Left lung (tissue), 10 donors: Measurements from ENCODE around the gene L3MBTL1. TPM values are rescaled to one million over a fixed set of nuclear protein-coding genes. Genes with fewer than 3 reads are reported as not detected.

ENCODE experiments used
- ATAC-seq: fragments of 200-7000 bp; cut with Tn5 transposase; one replicate; pipeline ENCODE4 v1.9.1; 2020; ENCODE audit warnings: moderate library complexity
- DNase-seq, 4 donors: peaks; one replicate each; pipeline ENCODE4 v3.0.0-alpha.2; 2013 to 2020
- H3K27ac ChIP-seq, 2 donors: fragments of 200-600 bp; sonication (generic) in 1 of 2; one replicate each; pipeline versions ENCODE4 v1.5.0 to v1.8.0; 2020 to 2021
- H3K27me3 ChIP-seq, 2 donors: fragments of 200-600 bp; sonication (generic) in 1 of 2; one replicate each; pipeline versions ENCODE4 v1.5.0 to v1.8.0; 2020 to 2021
- H3K36me3 ChIP-seq, 2 donors: fragments of 200-600 bp; sonication (generic) in 1 of 2; one replicate each; pipeline versions ENCODE4 v1.5.0 to v1.8.0; 2020 to 2021
- H3K4me1 ChIP-seq, 2 donors: fragments of 200-600 bp; one replicate each; pipeline ENCODE4 v1.8.0; 2021
- H3K4me3 ChIP-seq, 2 donors: fragments of 200-600 bp; sonication (generic) in 1 of 2; one replicate each; pipeline versions ENCODE4 v1.5.0 to v1.8.0; 2020 to 2021; ENCODE audit warnings: mild to moderate bottlenecking in 1 of 2
- H3K9me3 ChIP-seq, 2 donors: fragments of 200-600 bp; sonication (generic) in 1 of 2; one replicate each; pipeline versions ENCODE4 v1.5.0 to v1.8.0; 2020 to 2021
- intact Hi-C, 2 donors: fragments of 100-400 bp; cut with DNase I; formaldehyde crosslinking; loops; one replicate each; pipeline versions ENCODE4 v1.11.2 to v1.14.2; 2022
- polyA plus RNA-seq, 6 donors: library from polyadenylated mRNA; unstranded; fragments of 120-200 nt; gene quantifications; one replicate each; pipeline ENCODE4 v1.2.1, GENCODE V29; 2013; ENCODE audit not compliant: insufficient read length in 6 of 6
- total RNA-seq, 2 donors: library from RNA; stranded (reverse); fragmentation: NEBNext Ultra II Directional; extraction: Animal tissue kit (Norgen Biotek cat#: 25700); gene quantifications; one replicate each; pipeline ENCODE4 v1.2.1, GENCODE V29; 2021
- TF ChIP-seq, protein P1 (sequence below), 2 donors: fragments of 200-600 bp; sonication (generic) in 1 of 2; IDR thresholded peaks; one replicate each; pipeline versions ENCODE4 v1.5.0 to v1.8.0; 2021; ENCODE audit warnings: antibody characterized with exemption in 2 of 2
- donor health status: DM: no; HTN: yes; CAD: no.
- donor health status: DM: no; HTN: no; CAD: no.

L3MBTL1 gene
- total and polyA plus RNA-seq, 8 donors, result 8.1 to 25.4 (median 19.7) TPM

DNA sequence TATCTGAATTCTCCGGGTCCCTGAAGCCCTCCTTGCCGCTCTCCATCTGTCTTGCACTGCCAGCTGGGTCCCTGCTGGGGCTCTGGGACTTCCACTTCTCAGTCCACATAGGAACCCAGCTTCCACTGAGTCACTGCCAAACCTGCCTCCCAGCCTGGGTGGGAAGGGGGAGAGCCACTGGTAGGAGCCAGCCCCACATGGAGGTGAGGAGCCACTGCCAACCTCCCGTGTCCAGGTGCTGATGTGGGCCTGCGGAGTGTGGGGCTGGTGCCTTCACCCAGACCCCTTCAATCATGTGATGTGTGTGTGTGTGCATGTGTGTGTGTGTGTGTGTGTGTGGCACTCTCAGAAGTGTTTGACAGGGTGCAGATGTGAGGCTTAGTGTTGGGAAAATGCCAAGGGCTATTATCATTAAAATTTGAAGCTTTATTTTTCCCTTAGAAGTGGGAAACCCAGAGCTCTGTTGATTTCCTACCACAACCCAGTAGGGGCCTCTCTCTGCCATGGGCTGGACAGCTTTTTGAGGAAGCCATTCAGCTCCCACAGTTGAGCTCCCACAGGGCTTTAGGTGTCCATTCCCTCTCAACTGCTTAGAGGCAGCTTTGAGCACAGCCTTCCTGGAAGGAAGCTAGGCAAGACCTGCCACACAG, 42.0 kb downstream of the L3MBTL1 start:
- no peaks in the 10 kb centered on the region for H3K27me3 ChIP-seq
- no peak for DNase-seq
- TF ChIP-seq, protein P1, sequence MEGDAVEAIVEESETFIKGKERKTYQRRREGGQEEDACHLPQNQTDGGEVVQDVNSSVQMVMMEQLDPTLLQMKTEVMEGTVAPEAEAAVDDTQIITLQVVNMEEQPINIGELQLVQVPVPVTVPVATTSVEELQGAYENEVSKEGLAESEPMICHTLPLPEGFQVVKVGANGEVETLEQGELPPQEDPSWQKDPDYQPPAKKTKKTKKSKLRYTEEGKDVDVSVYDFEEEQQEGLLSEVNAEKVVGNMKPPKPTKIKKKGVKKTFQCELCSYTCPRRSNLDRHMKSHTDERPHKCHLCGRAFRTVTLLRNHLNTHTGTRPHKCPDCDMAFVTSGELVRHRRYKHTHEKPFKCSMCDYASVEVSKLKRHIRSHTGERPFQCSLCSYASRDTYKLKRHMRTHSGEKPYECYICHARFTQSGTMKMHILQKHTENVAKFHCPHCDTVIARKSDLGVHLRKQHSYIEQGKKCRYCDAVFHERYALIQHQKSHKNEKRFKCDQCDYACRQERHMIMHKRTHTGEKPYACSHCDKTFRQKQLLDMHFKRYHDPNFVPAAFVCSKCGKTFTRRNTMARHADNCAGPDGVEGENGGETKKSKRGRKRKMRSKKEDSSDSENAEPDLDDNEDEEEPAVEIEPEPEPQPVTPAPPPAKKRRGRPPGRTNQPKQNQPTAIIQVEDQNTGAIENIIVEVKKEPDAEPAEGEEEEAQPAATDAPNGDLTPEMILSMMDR (IDR thresholded peaks at IDR 0.05), result no peak
- ATAC-seq, result no peak
- H3K4me3 ChIP-seq, result no peak overlapping the region
- peaks cover 0 to 5% of the 10 kb centered on the region in 2 donors for H3K9me3 ChIP-seq
- no peak overlapping the region for H3K27ac ChIP-seq
- intact Hi-C loops, result no loop called here
- H3K4me1 ChIP-seq, result no peaks in the 10 kb centered on the region
- no peaks in the 10 kb centered on the region for H3K36me3 ChIP-seq

DNA sequence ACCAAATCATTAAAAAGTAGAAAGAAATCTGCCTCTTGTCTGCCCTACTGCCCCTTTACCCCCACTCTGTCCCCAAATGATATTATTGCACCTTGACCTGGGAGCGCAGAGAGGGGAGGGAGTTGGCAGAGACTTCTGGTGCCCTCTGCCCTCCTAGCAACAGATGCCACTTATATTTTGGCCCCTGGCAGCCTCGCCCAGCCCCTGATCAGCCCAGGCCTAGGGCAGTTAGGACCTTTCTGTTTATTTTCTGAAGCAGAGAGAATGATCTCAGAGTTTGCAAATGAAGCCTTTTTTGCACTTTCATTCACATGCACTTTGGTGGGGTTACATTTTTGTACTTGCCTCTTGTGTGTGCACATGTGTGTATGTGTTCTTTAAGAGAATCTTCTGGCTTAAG, 43.0 kb downstream of the L3MBTL1 start:
- H3K36me3 ChIP-seq, result no peaks in the 10 kb centered on the region
- H3K27me3 ChIP-seq, result no peaks in the 10 kb centered on the region
- DNase-seq, result no peak
- no peak overlapping the region for H3K27ac ChIP-seq
- ATAC-seq, result no peak
- no peaks in the 10 kb centered on the region for H3K4me1 ChIP-seq
- H3K4me3 ChIP-seq, result no peak overlapping the region
- intact Hi-C loops, result no loop called here
- TF ChIP-seq, protein P1 (IDR thresholded peaks at IDR 0.05), result no peak
- peaks cover 0 to 5% of the 10 kb centered on the region in 2 donors for H3K9me3 ChIP-seq

DNA sequence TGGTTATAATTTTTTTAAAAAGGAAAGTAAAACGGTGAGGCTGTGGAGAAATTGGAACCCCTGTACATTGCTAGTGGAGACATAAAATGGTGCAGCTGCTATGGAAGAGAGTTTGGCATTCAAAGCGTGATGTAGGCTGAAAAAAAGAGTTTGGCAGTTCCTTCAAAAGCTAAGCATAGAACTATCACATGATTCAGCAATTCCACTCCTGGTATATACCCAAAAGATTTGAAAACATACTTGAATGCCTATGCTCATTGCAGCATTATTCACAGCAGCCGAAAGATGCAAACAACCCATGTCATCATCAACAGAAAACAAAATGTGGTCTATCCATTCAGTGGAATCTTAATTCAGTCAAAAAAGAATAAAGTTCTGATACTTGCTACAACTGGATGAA, 46.9 kb downstream of the L3MBTL1 start:
- no peak for ATAC-seq
- Histone ChIP-seq H3K4me1 (peaks cover 0 to 6% of the 10 kb centered on the region in 2 donors), H3K27ac (no peak overlapping the region), H3K9me3 (no peaks in the 10 kb centered on the region), H3K27me3 (no peaks in the 10 kb centered on the region), H3K36me3 (no peaks in the 10 kb centered on the region), H3K4me3 (no peak overlapping the region)
- intact Hi-C loops, result no loop called here
- TF ChIP-seq, protein P1 (IDR thresholded peaks at IDR 0.05), result no peak
- no peak for DNase-seq

DNA sequence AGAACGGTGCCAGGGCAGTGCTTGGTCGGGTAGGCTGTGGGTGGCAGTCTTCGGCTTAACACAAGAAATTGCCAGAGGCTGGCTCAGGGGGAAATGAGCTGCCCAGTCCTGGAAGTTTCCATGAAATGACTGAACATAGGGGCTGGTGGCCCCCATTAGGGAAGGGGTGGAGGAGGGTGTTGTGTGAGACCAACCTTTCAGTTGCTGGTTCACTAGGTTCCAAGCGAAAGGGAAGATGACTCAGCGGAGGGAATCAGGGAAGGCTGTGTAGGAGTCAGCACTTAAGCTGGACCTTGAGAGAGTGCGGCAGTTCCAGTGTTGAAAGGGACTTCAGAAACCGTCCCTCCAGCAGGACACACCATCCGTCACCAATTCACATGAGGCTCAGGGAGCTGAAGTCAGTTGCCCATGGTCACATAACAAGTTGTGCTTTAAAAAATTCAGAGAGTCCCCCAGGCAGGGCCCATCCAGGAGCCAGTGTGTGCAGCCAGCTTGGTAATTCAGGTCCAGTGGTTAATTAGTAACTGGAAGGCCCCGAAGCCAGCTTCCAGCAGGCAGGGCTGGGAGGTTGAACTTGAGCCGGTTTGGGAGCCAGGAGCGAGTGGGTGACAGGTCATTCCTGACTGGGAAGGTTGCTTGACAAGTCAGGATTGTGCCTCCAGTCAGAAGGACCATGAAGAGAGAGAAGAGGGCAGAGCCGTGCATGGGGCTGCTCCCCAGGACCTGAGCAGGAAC, 51.1 kb downstream of the L3MBTL1 start, which contains the start of gene SGK2:
Gene SGK2 (plus strand): TSS at position 616 of the 735 bp plus-strand sequence. CDS start 7,469 bp downstream, outside the sequence.
- no peaks in the 10 kb centered on the region for H3K9me3 ChIP-seq
- H3K36me3 ChIP-seq, result no peaks in the 10 kb centered on the region
- ATAC-seq (peak; percentile 88), DNase-seq (peak in 2 of 4 donors; percentile 54 to 65)
- TF ChIP-seq, protein P1 (IDR thresholded peaks at IDR 0.05), result no peak
- no peak within 1 kb of the TSS for H3K4me3 ChIP-seq
- no peak within 1 kb of the TSS for H3K27ac ChIP-seq
- intact Hi-C loops, result no loop called here
- no peaks in the 10 kb centered on the region for H3K27me3 ChIP-seq
- peaks cover 0 to 6% of the 10 kb centered on the region in 2 donors for H3K4me1 ChIP-seq
